Brain pericyte (primary cell): ENCODE results near the gene SLC25A41.
A peak's percentile ranks its signal among the peaks of the same experiment; 100 is the strongest.
"Not testable (repeated sequence)": the region's sequence is repeated elsewhere in the genome, so short reads cannot be mapped to it uniquely, and the experiment has no call there.

Experiments used
- DNase-seq: peaks from one replicate; pipeline ENCODE4 v3.0.0-alpha.2; 2012; ENCODE audit warnings: low read depth, low spot score

SLC25A41 gene

GRCh38 chr19:6412061-6412446 is 21.5 kb downstream of the SLC25A41 start:
- no peak for DNase-seq

DNA sequence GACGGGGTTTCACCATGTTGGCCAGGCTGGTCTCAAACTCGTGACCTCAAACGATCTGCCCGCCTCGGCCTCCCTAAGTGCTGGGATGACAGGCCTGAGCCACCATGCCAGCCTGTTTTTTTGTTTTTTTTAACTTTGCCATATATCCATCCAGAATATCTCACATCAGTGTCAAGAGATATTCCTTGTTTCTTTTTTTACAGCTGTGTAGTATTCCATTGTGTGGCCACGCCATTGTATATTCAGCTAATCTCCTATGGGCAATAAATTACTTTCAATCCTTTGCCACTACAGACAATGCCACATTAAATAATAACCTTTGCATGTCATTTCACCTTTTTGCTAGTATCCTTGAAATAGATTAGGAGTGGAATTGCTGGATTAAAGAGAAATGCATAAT is 24.2 kb downstream of the SLC25A41 start:
- DNase-seq = no peak

DNA sequence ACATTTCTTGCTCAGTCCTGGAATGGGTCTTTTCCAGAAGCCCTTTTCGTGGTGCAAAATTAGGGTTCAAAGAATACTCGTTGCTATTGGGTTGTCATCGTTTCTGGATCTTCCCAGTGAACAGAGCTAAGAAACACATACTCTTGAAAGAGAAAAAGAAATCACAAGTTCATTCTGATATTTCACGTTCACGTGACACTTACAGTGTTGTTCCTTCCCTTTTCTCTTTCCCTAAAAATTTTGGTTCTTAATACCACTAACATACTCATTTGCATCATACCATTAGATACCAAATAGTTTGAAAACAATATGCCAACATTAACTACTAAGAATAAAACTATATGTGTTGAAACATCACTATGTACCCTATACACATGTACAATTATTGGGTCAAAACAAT is 27.2 kb downstream of the SLC25A41 start:
- no peak for DNase-seq

GRCh38 chr19:6402837-6403608 is 30.5 kb downstream of the SLC25A41 start:
- DNase-seq = no peak

DNA sequence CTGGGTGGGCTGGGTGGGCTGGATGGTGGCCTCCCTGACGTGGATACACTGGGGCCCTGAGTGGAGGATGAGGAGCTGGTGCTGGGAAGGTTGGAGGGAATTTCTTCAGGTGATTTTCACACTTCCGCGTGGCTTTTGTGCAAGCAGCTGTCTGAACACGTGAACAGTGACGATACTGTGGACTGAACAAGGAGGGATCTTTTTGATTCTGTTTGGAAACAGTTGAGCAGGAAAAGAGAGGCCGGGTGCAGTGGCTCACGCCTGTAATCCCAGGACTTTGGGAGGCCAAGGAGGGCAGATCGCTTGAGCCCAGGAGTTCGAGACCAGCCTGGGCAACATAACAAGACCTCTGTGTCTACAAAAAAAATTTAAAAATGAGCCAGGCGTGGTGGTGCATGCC is 31.5 kb downstream of the SLC25A41 start:
- DNase-seq = no peak

DNA sequence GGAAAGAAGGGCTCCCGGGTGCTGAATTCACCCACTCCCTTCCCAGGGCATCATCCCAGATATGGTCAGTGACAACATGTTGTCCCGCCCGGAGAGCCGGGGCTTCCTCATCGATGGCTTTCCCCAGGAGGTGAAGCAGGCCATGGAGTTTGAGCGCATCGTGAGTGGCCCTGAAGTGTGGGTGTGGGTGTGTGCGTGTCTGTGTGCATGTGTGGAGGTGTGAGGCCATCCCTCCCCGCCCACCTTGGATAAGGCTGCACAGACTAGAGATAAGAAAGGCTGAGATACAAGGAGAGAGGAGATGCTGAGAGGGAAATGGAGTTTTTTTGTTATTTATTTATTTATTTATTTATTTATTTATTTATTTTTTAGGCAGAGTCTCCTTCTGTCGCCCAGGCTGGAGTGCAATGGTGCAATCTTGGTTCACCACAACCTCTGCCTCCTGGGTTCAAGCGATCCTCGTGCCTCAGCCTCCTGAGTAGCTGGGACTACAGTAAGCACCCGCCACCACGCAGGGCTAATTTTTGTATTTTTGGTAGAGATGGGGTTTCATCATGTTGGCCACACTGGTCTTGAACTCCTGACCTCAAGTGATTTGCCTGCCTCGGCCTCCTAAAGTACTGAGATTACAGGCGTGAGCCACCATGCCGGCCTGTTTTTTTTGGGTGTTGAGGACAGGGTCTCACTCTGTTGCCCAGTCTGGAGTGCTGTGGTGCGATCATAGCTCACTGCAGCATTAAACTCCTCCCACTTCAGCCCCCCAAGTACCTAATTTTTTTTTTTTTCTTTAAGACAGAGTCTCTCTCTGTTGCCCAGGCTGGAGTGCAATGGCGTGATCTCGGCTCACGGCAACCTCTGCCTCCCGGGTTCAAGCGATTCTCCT is 33.3 kb downstream of the SLC25A41 start:
- not testable (repeated sequence) for DNase-seq

GRCh38 chr19:6396305-6396704 is 37.3 kb downstream of the SLC25A41 start:
- no peak for DNase-seq

- DNase-seq = no peak
These were observed 38.7 kb downstream of the SLC25A41 start for GRCh38 chr19:6394831-6395230.

GRCh38 chr19:6393983-6394412 is 39.6 kb downstream of the SLC25A41 start:
- DNase-seq = no peak

GRCh38 chr19:6393074-6393982 is 40.2 kb downstream of the SLC25A41 start, which contains the start of gene GTF2F1:
Gene GTF2F1 (minus strand): TSS chr19:6393164. CDS start chr19:6392995, 169 bp downstream.
- peak; percentile 89 for DNase-seq

- DNase-seq = no peak
These were observed 41.1 kb downstream of the SLC25A41 start for GRCh38 chr19:6392221-6393073.

- no peak for DNase-seq
These were observed 46.2 kb downstream of the SLC25A41 start for GRCh38 chr19:6387372-6387771.

GRCh38 chr19:6384381-6384780 is 49.2 kb downstream of the SLC25A41 start:
- DNase-seq = no peak

GRCh38 chr19:6383188-6383587 is 50.4 kb downstream of the SLC25A41 start:
- no peak for DNase-seq

- DNase-seq = no peak
These were observed 52.4 kb downstream of the SLC25A41 start for GRCh38 chr19:6381030-6381750.

GRCh38 chr19:6379744-6380143 is 53.8 kb downstream of the SLC25A41 start:
- no peak for DNase-seq

DNA sequence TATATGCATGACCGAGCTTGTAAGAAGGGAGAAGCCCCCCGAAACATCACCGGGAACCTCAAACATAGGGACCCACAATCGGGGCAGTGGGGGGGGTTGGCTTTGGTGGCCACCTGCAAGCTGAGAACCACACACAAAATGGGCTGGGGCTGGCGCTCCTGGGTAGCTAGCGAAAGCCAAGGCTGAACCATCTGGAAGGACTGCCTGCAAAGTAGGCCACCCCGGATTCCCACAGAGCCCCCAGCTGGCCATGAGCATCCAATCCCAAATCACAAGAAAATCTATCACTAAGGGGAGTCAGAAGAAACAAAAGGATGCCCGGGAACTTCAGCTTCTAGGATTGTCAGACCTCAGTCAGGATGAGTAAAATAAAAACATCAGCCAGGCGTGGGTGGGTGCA is 55.1 kb downstream of the SLC25A41 start:
- DNase-seq = no peak

GRCh38 chr19:6378041-6378440 is 55.5 kb downstream of the SLC25A41 start:
- DNase-seq = no peak

DNA sequence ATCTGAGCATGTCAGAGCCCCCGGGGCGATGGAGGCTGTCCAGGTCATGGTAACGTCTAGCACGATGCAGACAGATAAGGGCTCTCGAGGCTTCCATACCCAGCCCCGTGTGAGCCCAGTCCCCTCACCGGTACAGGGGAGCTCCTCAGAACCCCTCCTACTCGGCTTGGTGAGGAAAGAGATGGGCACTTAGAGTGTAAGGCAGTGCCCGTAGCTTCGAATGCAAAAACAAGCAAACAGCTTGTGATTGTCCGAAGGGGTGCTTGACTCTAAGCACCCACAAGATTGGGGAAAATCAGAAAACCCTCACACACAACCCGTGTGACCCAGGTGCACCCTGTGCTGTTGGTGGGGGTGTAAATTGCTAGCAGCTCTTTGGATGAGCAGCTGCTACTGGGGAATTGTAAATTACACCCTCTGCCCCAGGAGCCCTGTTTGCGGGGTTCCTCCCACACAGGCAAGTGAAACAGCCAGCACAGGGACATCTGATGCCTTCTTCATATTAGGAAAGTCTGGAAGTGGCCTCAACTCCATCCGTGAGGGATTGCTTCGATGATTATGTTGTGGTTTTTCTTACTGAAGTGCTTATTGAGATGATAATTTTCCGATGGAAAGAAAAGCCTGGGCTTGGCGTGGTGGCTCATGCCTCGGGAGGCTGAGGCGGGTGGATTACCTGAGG is 56.9 kb downstream of the SLC25A41 start:
- DNase-seq = no peak
